Ascending aorta (tissue), 2 donors: Measurements from ENCODE around the gene ACSS3. TPM values are rescaled to one million over a fixed set of nuclear protein-coding genes. Genes with fewer than 3 reads are reported as not detected.

Source experiments
- DNase-seq, 2 donors: peaks; one replicate each; pipeline ENCODE4 v3.0.0-alpha.2; 2019; ENCODE audit warnings: low spot score in 2 of 2
- H3K27ac ChIP-seq, 2 donors: fragments of 200-600 bp; sonication (generic); one replicate each; pipeline ENCODE4 v1.5.1; 2016 to 2017; ENCODE audit warnings: mild to moderate bottlenecking in 1 of 2
- H3K27me3 ChIP-seq: fragments of 200-600 bp; sonication (generic); one replicate; pipeline ENCODE4 v1.5.1; 2017
- H3K36me3 ChIP-seq, 2 donors: fragments of 200-600 bp; sonication (generic); one replicate each; pipeline ENCODE4 v1.5.1; 2016
- H3K4me1 ChIP-seq, 2 donors: fragments of 200-600 bp; sonication (generic); one replicate each; pipeline ENCODE4 v1.5.1; 2016 to 2017; ENCODE audit warnings: mild to moderate bottlenecking in 1 of 2
- H3K4me3 ChIP-seq, 2 donors: fragments of 200-600 bp; sonication (generic); one replicate each; pipeline ENCODE4 v1.5.1; 2016 to 2017; ENCODE audit warnings: mild to moderate bottlenecking in 1 of 2
- H3K9me3 ChIP-seq, 2 donors: fragments of 200-600 bp; sonication (generic); one replicate each; pipeline ENCODE4 v1.5.1; 2016
- CTCF ChIP-seq, 3 experiments: fragments of 200-600 bp in 2 of 3; fragments of 450-650 bp in 1 of 3; sonication (generic) in 2 of 3; IDR thresholded peaks; one replicate each; pipeline ENCODE4 v1.5.1; 2016 to 2019; ENCODE audit warnings: antibody characterized with exemption in 3 of 3, mild to moderate bottlenecking in 1 of 3, moderate library complexity in 1 of 3
- intact Hi-C: fragments of 100-400 bp; cut with DNase I; formaldehyde crosslinking; loops from one replicate; pipeline ENCODE4 v1.15.1; 2023
- total RNA-seq: library from RNA; depleted of rRNA; stranded (reverse); fragments of >200 nt; gene quantifications from one replicate; pipeline ENCODE4 v1.1.0, GENCODE V29; 2016

The ACSS3 gene
- total RNA-seq, 1 donor from 2014 or later = 11.6 TPM

- no peaks in the 10 kb centered on the region for H3K27me3 ChIP-seq
- no peaks in the 10 kb centered on the region for H3K9me3 ChIP-seq
- TF ChIP-seq CTCF (IDR thresholded peaks at IDR 0.05) = no peak
- DNase-seq = no peak
- H3K4me1 ChIP-seq = no peaks in the 10 kb centered on the region
- H3K36me3 ChIP-seq = no peaks in the 10 kb centered on the region
- no peak overlapping the region for H3K4me3 ChIP-seq
- H3K27ac ChIP-seq = no peak overlapping the region
- intact Hi-C loops = no loop called here
These were observed 183.8 kb downstream of the ACSS3 start for GRCh38 chr12:81261508-81262207.

GRCh38 chr12:81263072-81263471 is 185.2 kb downstream of the ACSS3 start:
- intact Hi-C loops = no loop called here
- Histone ChIP-seq H3K4me1 (no peaks in the 10 kb centered on the region), H3K27me3 (no peaks in the 10 kb centered on the region), H3K9me3 (no peaks in the 10 kb centered on the region), H3K4me3 (no peak overlapping the region), H3K27ac (no peak overlapping the region), H3K36me3 (no peaks in the 10 kb centered on the region)
- no peak for DNase-seq
- TF ChIP-seq CTCF (IDR thresholded peaks at IDR 0.05) = no peak

GRCh38 chr12:81270385-81270784 is 192.5 kb downstream of the ACSS3 start:
- Histone ChIP-seq H3K27ac (no peak overlapping the region), H3K36me3 (no peaks in the 10 kb centered on the region), H3K4me3 (no peak overlapping the region), H3K4me1 (no peaks in the 10 kb centered on the region), H3K27me3 (no peaks in the 10 kb centered on the region), H3K9me3 (no peaks in the 10 kb centered on the region)
- intact Hi-C loops = no loop called here
- no peak for TF ChIP-seq CTCF (IDR thresholded peaks at IDR 0.05)
- DNase-seq = no peak

GRCh38 chr12:81274637-81275529 is 197.0 kb downstream of the ACSS3 start:
- TF ChIP-seq CTCF (IDR thresholded peaks at IDR 0.05) = no peak
- DNase-seq = no peak
- H3K4me3 ChIP-seq = no peak overlapping the region

GRCh38 chr12:81284137-81284536 is 206.3 kb downstream of the ACSS3 start:
- no peak for TF ChIP-seq CTCF (IDR thresholded peaks at IDR 0.05)
- no peaks in the 10 kb centered on the region for H3K9me3 ChIP-seq

More at GRCh38 chr12:81274637-81275529, 197.0 kb downstream of the ACSS3 start:
- Histone ChIP-seq H3K27me3 (no peaks in the 10 kb centered on the region), H3K36me3 (no peaks in the 10 kb centered on the region), H3K4me1 (no peaks in the 10 kb centered on the region), H3K9me3 (no peaks in the 10 kb centered on the region), H3K27ac (no peak overlapping the region)
- intact Hi-C loops = no loop called here

More at GRCh38 chr12:81284137-81284536, 206.3 kb downstream of the ACSS3 start:
- Histone ChIP-seq H3K4me1 (no peaks in the 10 kb centered on the region), H3K36me3 (no peaks in the 10 kb centered on the region), H3K27me3 (no peaks in the 10 kb centered on the region), H3K4me3 (no peak overlapping the region), H3K27ac (no peak overlapping the region)
- DNase-seq = no peak
- intact Hi-C loops = no loop called here
